WERI-Rb-1 (cell line): ENCODE results near the gene ACTL10.
"Not testable (repeated sequence)": the region's sequence is repeated elsewhere in the genome, so short reads cannot be mapped to it uniquely, and the experiment has no call there.

Source experiments
- DNase-seq: peaks from one replicate; pipeline ENCODE4 v3.0.0-alpha.2; 2020
- H3K27ac ChIP-seq: fragments of 250-450 bp; sonication (Bioruptor Pico); 2 replicates; pipeline ENCODE4 v1.5.1; 2020; ENCODE audit warnings: mild to moderate bottlenecking, moderate library complexity
- H3K27me3 ChIP-seq: fragments of 250-450 bp; sonication (Bioruptor Pico); 2 replicates; pipeline ENCODE4 v1.5.1; 2021; ENCODE audit warnings: mild to moderate bottlenecking, low read depth, moderate library complexity; ENCODE audit not compliant: insufficient read depth, severe bottlenecking
- H3K36me3 ChIP-seq: fragments of 250-450 bp; sonication (Bioruptor Pico); 2 replicates; pipeline ENCODE4 v1.5.1; 2020; ENCODE audit warnings: mild to moderate bottlenecking, moderate library complexity
- H3K4me3 ChIP-seq: 2 replicates; pipeline ENCODE4 v1.5.1; 2011; ENCODE audit warnings: low read depth, mild to moderate bottlenecking, control low read depth, low read length
- H3K9me3 ChIP-seq: fragments of 250-450 bp; sonication (Bioruptor Pico); 2 replicates; pipeline ENCODE4 v1.5.1; 2021; ENCODE audit warnings: mild to moderate bottlenecking, moderate library complexity; ENCODE audit not compliant: severe bottlenecking
- CTCF ChIP-seq: IDR thresholded peaks from 2 replicates; pipeline ENCODE4 v1.5.1; 2011; ENCODE audit warnings: low read depth, mild to moderate bottlenecking, control low read depth, inconsistent platforms, low read length

Gene ACTL10

GRCh38 chr20:33689973-33690372 lies 23.2 kb downstream of the ACTL10 start:
- no peak for DNase-seq

GRCh38 chr20:33693289-33693688 lies 26.5 kb downstream of the ACTL10 start:
- Histone ChIP-seq H3K27me3 (no peaks in the 10 kb centered on the region), H3K36me3 (no peaks in the 10 kb centered on the region), H3K4me3 (no peak overlapping the region), H3K9me3 (peaks cover 3% of the 10 kb centered on the region), H3K27ac (no peak overlapping the region)
- no peak for TF ChIP-seq CTCF
- no peak for DNase-seq

More at GRCh38 chr20:33689973-33690372, 23.2 kb downstream of the ACTL10 start:
- no peak overlapping the region for H3K27ac ChIP-seq
- no peaks in the 10 kb centered on the region for H3K27me3 ChIP-seq
- TF ChIP-seq CTCF: no peak
- H3K36me3 ChIP-seq: peaks cover 6% of the 10 kb centered on the region
- no peak overlapping the region for H3K4me3 ChIP-seq
- no peaks in the 10 kb centered on the region for H3K9me3 ChIP-seq

GRCh38 chr20:33693741-33694638 lies 27.2 kb downstream of the ACTL10 start:
- TF ChIP-seq CTCF: 0 out of 2 replicates have a peak, but pooled peaks have one; percentile 1
- DNase-seq: no peak

GRCh38 chr20:33694639-33695012 lies 27.9 kb downstream of the ACTL10 start:
- Histone ChIP-seq H3K4me3 (no peak overlapping the region), H3K27me3 (no peaks in the 10 kb centered on the region), H3K36me3 (no peaks in the 10 kb centered on the region), H3K9me3 (peaks cover 6% of the 10 kb centered on the region), H3K27ac (no peak overlapping the region)
- no peak for DNase-seq
- no peak for TF ChIP-seq CTCF

More at GRCh38 chr20:33693741-33694638, 27.2 kb downstream of the ACTL10 start:
- H3K36me3 ChIP-seq: no peaks in the 10 kb centered on the region
- H3K27me3 ChIP-seq: no peaks in the 10 kb centered on the region
- peaks cover 6% of the 10 kb centered on the region for H3K9me3 ChIP-seq
- no peak overlapping the region for H3K27ac ChIP-seq
- H3K4me3 ChIP-seq: no peak overlapping the region

- TF ChIP-seq CTCF: no peak
These were observed 29.7 kb downstream of the ACTL10 start for GRCh38 chr20:33696448-33696847.

GRCh38 chr20:33697129-33697528 lies 30.4 kb downstream of the ACTL10 start:
- H3K27ac ChIP-seq: no peak overlapping the region
- no peak for DNase-seq
- no peak overlapping the region for H3K4me3 ChIP-seq
- no peak for TF ChIP-seq CTCF
- H3K36me3 ChIP-seq: no peaks in the 10 kb centered on the region
- H3K9me3 ChIP-seq: peaks cover 11% of the 10 kb centered on the region
- no peaks in the 10 kb centered on the region for H3K27me3 ChIP-seq

More at GRCh38 chr20:33696448-33696847, 29.7 kb downstream of the ACTL10 start:
- no peak overlapping the region for H3K4me3 ChIP-seq
- H3K27ac ChIP-seq: no peak overlapping the region
- DNase-seq: no peak
- H3K36me3 ChIP-seq: no peaks in the 10 kb centered on the region
- no peaks in the 10 kb centered on the region for H3K27me3 ChIP-seq
- peaks cover 11% of the 10 kb centered on the region for H3K9me3 ChIP-seq

- H3K27ac ChIP-seq, H3K27me3 ChIP-seq, H3K4me3 ChIP-seq, DNase-seq, H3K36me3 ChIP-seq: not testable (repeated sequence)
- peaks cover 11% of the 10 kb centered on the region for H3K9me3 ChIP-seq
These were observed 32.2 kb downstream of the ACTL10 start for GRCh38 chr20:33698966-33699365.

- not testable (repeated sequence) for DNase-seq
- peaks cover 11% of the 10 kb centered on the region for H3K9me3 ChIP-seq
These were observed 34.1 kb downstream of the ACTL10 start for GRCh38 chr20:33700696-33701441.

More at GRCh38 chr20:33700696-33701441, 34.1 kb downstream of the ACTL10 start:
- not testable (repeated sequence) for H3K27ac ChIP-seq, H3K27me3 ChIP-seq, H3K36me3 ChIP-seq, H3K4me3 ChIP-seq
